Psoas muscle (tissue), 8 donors: ENCODE data around the gene ASAP3. TPM values are rescaled to one million over a fixed set of nuclear protein-coding genes. Genes with fewer than 3 reads are reported as not detected.

Experiments
- ATAC-seq, 4 donors: fragments of 200-7000 bp; cut with Tn5 transposase; one replicate each; pipeline ENCODE4 v1.9.1; 2020; ENCODE audit warnings: moderate library complexity in 3 of 4, mild to moderate bottlenecking in 2 of 4
- DNase-seq, 2 donors: peaks; one replicate each; pipeline ENCODE4 v3.0.0-alpha.2; 2020
- H3K27ac ChIP-seq: fragments of 200-600 bp; one replicate; pipeline ENCODE4 v1.8.0; 2022
- H3K27me3 ChIP-seq, 3 donors: fragments of 200-600 bp in 1 of 3; one replicate each; pipeline versions ENCODE4 v1.6.1 to v1.8.0; 2013 to 2022; ENCODE audit warnings: low read length in 2 of 3, mild to moderate bottlenecking in 2 of 3, moderate library complexity in 1 of 3; ENCODE audit not compliant: insufficient read depth in 3 of 3
- H3K36me3 ChIP-seq, 2 donors: fragments of 200-600 bp in 1 of 2; one replicate each; pipeline versions ENCODE4 v1.6.1 to v1.8.0; 2013 to 2022; ENCODE audit warnings: low read depth in 1 of 2, mild to moderate bottlenecking in 1 of 2, moderate library complexity in 1 of 2; ENCODE audit not compliant: insufficient read depth in 1 of 2
- H3K4me1 ChIP-seq: fragments of 200-600 bp; one replicate; pipeline ENCODE4 v1.8.0; 2022
- H3K4me3 ChIP-seq: fragments of 200-600 bp; one replicate; pipeline ENCODE4 v1.8.0; 2022; ENCODE audit warnings: mild to moderate bottlenecking
- H3K9me3 ChIP-seq: fragments of 200-600 bp; one replicate; pipeline ENCODE4 v1.8.0; 2022
- WGBS, 3 donors: extraction: QIAGEN DNeasy Blood & Tissue Kit; methylation state at CpG; one replicate each; pipeline versions ENCODE4 v1.1.6 to v1.1.7; 2013; 5-methylcytosine and 5-hydroxymethylcytosine counted together
- intact Hi-C, 2 donors: fragments of 100-400 bp; cut with DNase I; formaldehyde crosslinking; loops; one replicate each; pipeline versions ENCODE4 v1.11.0 to v1.14.2; 2022
- polyA plus RNA-seq, 3 donors: library from polyadenylated mRNA; stranded (reverse); fragments of 200-250 nt; gene quantifications; one replicate each; pipeline ENCODE4 v1.2.3, GENCODE V29; 2013
- total RNA-seq, 4 donors: library from RNA; stranded (reverse); fragmentation: NEBNext Ultra II Directional in 2 of 4; extraction: Animal tissue kit (Norgen Biotek cat#: 25700) in 2 of 4; gene quantifications; one replicate each; pipeline versions ENCODE4 v1.2.1 to v1.2.4, GENCODE V29; 2021 to 2023
- TF ChIP-seq, protein P1 (sequence below): fragments of 200-600 bp; IDR thresholded peaks from one replicate; pipeline ENCODE4 v1.8.0; 2022; ENCODE audit warnings: antibody characterized with exemption
- donor health status: healthy with polysubstance abuse.
- donor health status: DM: no; HTN: no; CAD: no; lungs with moderate emphysema.
- donor health status: Bipolar disorder and iron deficiency.
- donor health status: healthy.
- donor health status: DM: yes; HTN: yes; CAD: no.
- donor health status: DM: no; HTN: no; CAD: no.
- donor health status: DM: no; HTN: no; CAD: no.
- donor health status: DM: yes; HTN: yes; CAD: no.

The ASAP3 gene
- total and polyA plus RNA-seq, 7 donors: 13.3 to 68.0 (median 45.7) TPM

DNA sequence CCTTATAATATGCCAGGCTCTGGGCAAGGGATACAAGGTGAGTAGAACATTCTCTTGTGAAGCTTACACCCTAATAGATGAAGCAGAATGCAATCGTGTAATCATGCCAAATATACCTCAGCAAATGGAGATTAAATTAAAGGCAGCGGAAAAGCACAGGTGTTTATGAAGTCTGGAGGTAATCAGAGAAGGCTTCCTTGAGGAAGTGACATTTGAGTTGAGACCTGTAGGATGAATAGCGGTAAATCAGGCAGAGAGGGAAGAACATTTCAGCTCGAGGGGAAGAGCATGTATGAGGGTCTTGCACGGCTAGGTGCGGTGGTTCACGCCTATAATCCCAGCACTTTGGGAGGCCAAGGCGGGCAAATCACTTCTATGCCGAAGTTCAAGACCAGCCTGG, 33.6 kb upstream of the ASAP3 start:
- DNase-seq (no peak), ATAC-seq (no peak)
- Histone ChIP-seq H3K27me3 (no peaks in the 10 kb centered on the region), H3K9me3 (no peaks in the 10 kb centered on the region), H3K4me3 (no peak overlapping the region), H3K4me1 (no peaks in the 10 kb centered on the region), H3K27ac (no peak overlapping the region), H3K36me3 (no peaks in the 10 kb centered on the region)
- TF ChIP-seq, protein P1, sequence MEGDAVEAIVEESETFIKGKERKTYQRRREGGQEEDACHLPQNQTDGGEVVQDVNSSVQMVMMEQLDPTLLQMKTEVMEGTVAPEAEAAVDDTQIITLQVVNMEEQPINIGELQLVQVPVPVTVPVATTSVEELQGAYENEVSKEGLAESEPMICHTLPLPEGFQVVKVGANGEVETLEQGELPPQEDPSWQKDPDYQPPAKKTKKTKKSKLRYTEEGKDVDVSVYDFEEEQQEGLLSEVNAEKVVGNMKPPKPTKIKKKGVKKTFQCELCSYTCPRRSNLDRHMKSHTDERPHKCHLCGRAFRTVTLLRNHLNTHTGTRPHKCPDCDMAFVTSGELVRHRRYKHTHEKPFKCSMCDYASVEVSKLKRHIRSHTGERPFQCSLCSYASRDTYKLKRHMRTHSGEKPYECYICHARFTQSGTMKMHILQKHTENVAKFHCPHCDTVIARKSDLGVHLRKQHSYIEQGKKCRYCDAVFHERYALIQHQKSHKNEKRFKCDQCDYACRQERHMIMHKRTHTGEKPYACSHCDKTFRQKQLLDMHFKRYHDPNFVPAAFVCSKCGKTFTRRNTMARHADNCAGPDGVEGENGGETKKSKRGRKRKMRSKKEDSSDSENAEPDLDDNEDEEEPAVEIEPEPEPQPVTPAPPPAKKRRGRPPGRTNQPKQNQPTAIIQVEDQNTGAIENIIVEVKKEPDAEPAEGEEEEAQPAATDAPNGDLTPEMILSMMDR: no peak
- WGBS, 3 donors: 86 to 90% (median 89%) methylated on average over 9 of the region's 9 CpGs
- intact Hi-C loops: no loop called here

DNA sequence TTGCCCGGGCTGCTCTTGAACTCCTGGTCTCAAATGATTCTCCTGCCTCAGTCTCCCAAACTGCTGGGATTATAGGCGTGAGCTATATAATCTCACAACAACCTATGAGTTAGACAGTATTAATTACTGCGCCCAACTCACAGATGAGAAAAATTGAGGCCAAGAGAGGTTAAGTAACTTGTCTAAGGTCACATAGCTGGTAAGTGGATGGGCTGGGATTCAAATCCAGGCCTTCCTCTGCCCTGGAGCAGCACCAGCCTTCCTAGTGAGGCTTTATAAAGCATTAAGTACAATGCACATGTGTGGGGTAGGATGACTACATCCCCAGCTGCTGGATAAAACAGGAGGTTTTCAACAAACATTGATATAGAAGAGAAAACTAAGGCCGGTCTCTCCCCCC, 31.9 kb upstream of the ASAP3 start:
- TF ChIP-seq, protein P1: no peak
- WGBS, 3 donors: 96 to 98% (median 97%) methylated on average over 4 of the region's 4 CpGs
- Histone ChIP-seq H3K4me1 (no peaks in the 10 kb centered on the region), H3K9me3 (no peaks in the 10 kb centered on the region), H3K27ac (no peak overlapping the region), H3K4me3 (no peak overlapping the region), H3K27me3 (no peaks in the 10 kb centered on the region), H3K36me3 (no peaks in the 10 kb centered on the region)
- DNase-seq (no peak), ATAC-seq (no peak)
- intact Hi-C loops: no loop called here

DNA sequence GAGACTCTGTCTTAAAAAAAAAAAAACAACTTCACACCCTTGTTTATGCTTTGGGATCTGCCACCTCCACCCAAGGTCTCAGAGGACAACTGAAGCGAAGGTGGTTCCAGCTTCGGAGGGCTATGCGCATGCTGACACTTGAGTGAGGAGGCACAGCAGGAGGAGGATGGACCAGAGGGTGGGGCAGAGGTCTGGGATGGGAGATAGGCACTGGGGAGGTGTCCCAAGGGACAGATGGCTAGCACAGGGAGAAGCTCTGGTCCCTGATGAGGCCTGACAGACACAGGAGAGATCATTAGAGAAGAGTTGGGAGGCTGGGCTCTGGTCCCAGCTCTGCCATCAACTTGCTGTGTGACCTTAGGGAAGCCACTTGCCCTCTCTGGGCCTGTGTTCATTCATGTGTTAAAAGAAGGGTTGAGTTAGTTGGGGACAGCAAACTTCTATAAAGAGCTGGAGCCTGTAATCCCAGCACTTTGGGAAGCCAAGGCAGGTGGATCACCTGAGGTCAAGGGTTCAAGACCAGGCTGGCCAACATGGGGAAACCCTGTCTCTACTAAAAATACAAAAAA, 30.2 kb upstream of the ASAP3 start:
- intact Hi-C loops: no loop called here
- Histone ChIP-seq H3K27me3 (no peaks in the 10 kb centered on the region), H3K4me1 (no peaks in the 10 kb centered on the region), H3K9me3 (no peaks in the 10 kb centered on the region), H3K36me3 (no peaks in the 10 kb centered on the region), H3K4me3 (no peak overlapping the region), H3K27ac (no peak overlapping the region)
- 93 to 97% (median 96%) methylated on average over 3 of the region's 3 CpGs for WGBS, 3 donors
- ATAC-seq (no peak), DNase-seq (no peak)
- TF ChIP-seq, protein P1: no peak

DNA sequence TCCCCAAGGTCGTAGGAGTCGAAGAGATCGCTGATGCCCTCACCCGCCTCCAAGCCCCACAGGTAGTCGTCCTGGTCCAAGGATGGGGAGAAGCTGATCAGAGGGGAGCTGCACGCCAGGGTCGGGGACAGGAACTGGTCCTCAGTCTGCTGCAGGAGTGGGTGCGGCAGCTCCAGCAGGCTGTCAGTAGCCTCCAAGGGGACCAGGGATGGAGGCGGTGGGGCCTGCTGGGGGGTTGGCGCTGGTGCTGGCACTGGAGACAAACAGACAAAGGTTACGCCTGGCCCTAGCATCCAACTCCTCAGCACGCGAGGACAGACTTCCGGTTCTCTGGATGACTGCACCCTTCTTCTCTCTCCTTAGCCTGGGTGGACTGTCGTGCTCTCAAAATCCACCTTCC, 25.9 kb upstream of the ASAP3 start:
- H3K9me3 ChIP-seq: no peaks in the 10 kb centered on the region
- H3K36me3 ChIP-seq: no peaks in the 10 kb centered on the region
- TF ChIP-seq, protein P1: no peak
- H3K27me3 ChIP-seq: no peaks in the 10 kb centered on the region
- H3K4me3 ChIP-seq: no peak overlapping the region
- H3K4me1 ChIP-seq: no peaks in the 10 kb centered on the region
- no peak for DNase-seq
- no peak for ATAC-seq
- intact Hi-C loops: no loop called here
- WGBS, 3 donors: 95 to 98% (median 97%) methylated on average over 15 of the region's 15 CpGs
- H3K27ac ChIP-seq: no peak overlapping the region
